IMR-90 (cell line): Measurements from ENCODE around the gene SENP7. TPM values are rescaled to one million over a fixed set of nuclear protein-coding genes. Genes with fewer than 3 reads are reported as not detected.

Experiments
- ATAC-seq: fragments of 200-7000 bp; cut with Tn5 transposase; 2 replicates; pipeline ENCODE4 v1.9.1; 2020; ENCODE audit warnings: low read depth, mild to moderate bottlenecking, moderate library complexity
- BruUV-seq: library from RNA; stranded (reverse); fragments of 400-500 nt; replicated peaks from 2 replicates; lab custom pipeline; 2021; lab: Mats Ljungman, UMichigan
- CTCF ChIA-PET: fragments of 300-600 bp; formaldehyde crosslinking; extraction: SDS; loops from one replicate; lab custom pipeline; 2021; ENCODE audit warnings: antibody characterized with exemption; lab: Yijun Ruan, JAX
- POLR2A ChIA-PET: fragments of 300-600 bp; sonication (Branson Sonifier 250); formaldehyde crosslinking; loops from one replicate; lab custom pipeline; 2022; ENCODE audit warnings: antibody characterized with exemption; ENCODE audit not compliant: unreplicated experiment; lab: Charles Lee
- DNase-seq: peaks from one replicate; pipeline ENCODE4 v3.0.0; 2013
- H2AFZ ChIP-seq: replicated peaks from 2 replicates; pipeline ENCODE3; 2013; ENCODE audit warnings: low read length, mild to moderate bottlenecking; ENCODE audit not compliant: poor library complexity
- H2AK5ac ChIP-seq: 2 replicates; pipeline ENCODE4 v1.6.1; 2013; ENCODE audit warnings: low read depth, low read length, inconsistent platforms
- H2AK9ac ChIP-seq: replicated peaks from 2 replicates; pipeline ENCODE3; 2013; ENCODE audit warnings: mild to moderate bottlenecking, low read depth, low read length, moderate library complexity; ENCODE audit not compliant: poor library complexity
- H2BK120ac ChIP-seq: 2 replicates; pipeline ENCODE4 v1.6.1; 2013; ENCODE audit warnings: low read depth, low read length, inconsistent platforms
- H2BK15ac ChIP-seq: 3 replicates; pipeline ENCODE4 v1.6.1; 2013; ENCODE audit warnings: low read depth, low read length, inconsistent platforms
- H2BK20ac ChIP-seq: 2 replicates; pipeline ENCODE4 v1.6.1; 2013; ENCODE audit warnings: low read depth, mild to moderate bottlenecking, inconsistent platforms, low read length, moderate library complexity
- H2BK5ac ChIP-seq: 2 replicates; pipeline ENCODE4 v1.6.1; 2013; ENCODE audit warnings: mild to moderate bottlenecking, low read depth, low read length, inconsistent platforms; ENCODE audit not compliant: poor library complexity, severe bottlenecking
- H3K14ac ChIP-seq: replicated peaks from 2 replicates; pipeline ENCODE4 v1.6.1; 2013; ENCODE audit warnings: low read depth, low read length, inconsistent platforms
- H3K18ac ChIP-seq: 2 replicates; pipeline ENCODE4 v1.6.1; 2013; ENCODE audit warnings: low read depth, low read length, control low read depth
- H3K23ac ChIP-seq: 2 replicates; pipeline ENCODE4 v1.6.1; 2013; ENCODE audit warnings: low read depth, low read length, inconsistent platforms
- H3K27ac ChIP-seq: 2 replicates; pipeline ENCODE4 v1.5.1; 2013; ENCODE audit warnings: mild to moderate bottlenecking, control low read depth, low read length; ENCODE audit not compliant: insufficient read depth
- H3K27me3 ChIP-seq: 2 replicates; pipeline ENCODE4 v1.6.1; 2013; ENCODE audit warnings: low read length; ENCODE audit not compliant: control insufficient read depth, insufficient read depth
- H3K36me3 ChIP-seq: 2 replicates; pipeline ENCODE4 v1.6.1; 2013; ENCODE audit warnings: low read length, mixed read lengths; ENCODE audit not compliant: control insufficient read depth, insufficient read depth
- H3K4ac ChIP-seq: 2 replicates; pipeline ENCODE4 v1.6.1; 2013; ENCODE audit warnings: low read depth, low read length, inconsistent platforms
- H3K4me1 ChIP-seq: 2 replicates; pipeline ENCODE4 v1.6.1; 2013; ENCODE audit warnings: low read length, mixed read lengths; ENCODE audit not compliant: control insufficient read depth, insufficient read depth
- H3K4me2 ChIP-seq: 2 replicates; pipeline ENCODE4 v1.6.1; 2013; ENCODE audit warnings: low read depth, mild to moderate bottlenecking, control low read depth, low read length, moderate library complexity
- H3K4me3 ChIP-seq: 2 replicates; pipeline ENCODE4 v1.5.1; 2013; ENCODE audit warnings: low read depth, mild to moderate bottlenecking, control low read depth, low read length, moderate library complexity; ENCODE audit not compliant: insufficient read depth
- H3K56ac ChIP-seq: 2 replicates; pipeline ENCODE4 v1.6.1; 2013; ENCODE audit warnings: low read length, inconsistent platforms; ENCODE audit not compliant: insufficient read depth; ENCODE audit errors: extremely low read depth
- H3K79me1 ChIP-seq, 2 experiments: 2 replicates each; pipeline ENCODE4 v1.6.1; 2013; ENCODE audit warnings: low read length in 2 of 2, inconsistent platforms in 1 of 2, low read depth in 1 of 2
- H3K9ac ChIP-seq: 2 replicates; pipeline ENCODE4 v1.6.1; 2013; ENCODE audit warnings: low read depth, low read length, control low read depth
- H3K9me1 ChIP-seq: 2 replicates; pipeline ENCODE4 v1.6.1; 2013; ENCODE audit warnings: low read length, inconsistent platforms; ENCODE audit not compliant: insufficient read depth
- H3K9me3 ChIP-seq: 2 replicates; pipeline ENCODE4 v1.6.1; 2013; ENCODE audit warnings: low read length; ENCODE audit not compliant: control insufficient read depth, insufficient read depth
- H4K20me1 ChIP-seq: 2 replicates; pipeline ENCODE4 v1.6.1; 2013; ENCODE audit warnings: low read length, inconsistent platforms; ENCODE audit not compliant: insufficient read depth
- H4K5ac ChIP-seq: 2 replicates; pipeline ENCODE4 v1.6.1; 2013; ENCODE audit warnings: mild to moderate bottlenecking, low read depth, low read length, control low read depth
- H4K8ac ChIP-seq, 2 experiments: 2 replicates each; pipeline ENCODE4 v1.6.1; 2013; ENCODE audit warnings: low read depth in 2 of 2, low read length in 2 of 2, control low read depth in 1 of 2, inconsistent platforms in 1 of 2
- H4K91ac ChIP-seq: 2 replicates; pipeline ENCODE4 v1.6.1; 2013; ENCODE audit warnings: low read depth, low read length, inconsistent platforms; ENCODE audit not compliant: insufficient read depth
- CEBPB ChIP-seq: IDR thresholded peaks from 2 replicates; pipeline ENCODE4 v1.6.1; 2012; ENCODE audit warnings: low read depth, low read length, improper control_type of control experiment
- ELK1 ChIP-seq: fragments of 150-350 bp; IDR thresholded peaks from 2 replicates; pipeline ENCODE4 v1.6.1; 2016; ENCODE audit warnings: low read depth, mild to moderate bottlenecking, low read length, moderate library complexity, borderline replicate concordance
- FOS ChIP-seq: fragments of 150-350 bp; IDR thresholded peaks from 2 replicates; pipeline ENCODE4 v1.6.1; 2016; ENCODE audit warnings: low read depth, low read length
- MAZ ChIP-seq: IDR thresholded peaks from 2 replicates; pipeline ENCODE4 v1.6.1; 2012; ENCODE audit warnings: low read depth, mild to moderate bottlenecking, low read length, improper control_type of control experiment, moderate library complexity, borderline replicate concordance
- NFE2L2 ChIP-seq: fragments of 150-350 bp; IDR thresholded peaks from 2 replicates; pipeline ENCODE4 v1.6.1; 2016; ENCODE audit warnings: low read depth, mild to moderate bottlenecking, low read length
- USF2 ChIP-seq: fragments of 150-350 bp; IDR thresholded peaks from 2 replicates; pipeline ENCODE4 v1.6.1; 2017; ENCODE audit warnings: mild to moderate bottlenecking, antibody characterized with exemption, low read length, low read depth
- dilution Hi-C: fragments of 300-500 bp; cut with HindIII; formaldehyde crosslinking; loops from one replicate; pipeline ENCODE4 v1.14.3; 2018; ENCODE audit warnings: low sequenced_read_pairs; ENCODE audit not compliant: unreplicated experiment
- in situ Hi-C: fragments of 300-500 bp; cut with MboI; formaldehyde crosslinking; loops from 3 replicates; pipeline ENCODE4 v1.14.3; 2019; ENCODE audit warnings: low sequenced_read_pairs, inconsistent platforms, mixed read lengths
- intact Hi-C: fragments of 100-400 bp; cut with micrococcal nuclease; formaldehyde crosslinking; loops from 2 replicates; pipeline ENCODE4 v1.10.0; 2022
- polyA plus RNA-seq, 3 experiments: library from polyadenylated mRNA; depleted of rRNA; stranded (reverse); fragments of >200 nt; gene quantifications; 2 replicates each; pipeline ENCODE4 v1.2.3, GENCODE V29; 2012; ENCODE audit warnings: low replicate concordance in 1 of 3
- total RNA-seq: library from RNA; depleted of rRNA; stranded (reverse); fragments of >200 nt; gene quantifications from 2 replicates; pipeline ENCODE4 v1.2.3, GENCODE V29; 2012

SENP7 gene
- total and polyA plus RNA-seq, 2 of the 4 experiments (the other 2 are of a cell fraction) = 5.5 to 8.4 TPM

DNA sequence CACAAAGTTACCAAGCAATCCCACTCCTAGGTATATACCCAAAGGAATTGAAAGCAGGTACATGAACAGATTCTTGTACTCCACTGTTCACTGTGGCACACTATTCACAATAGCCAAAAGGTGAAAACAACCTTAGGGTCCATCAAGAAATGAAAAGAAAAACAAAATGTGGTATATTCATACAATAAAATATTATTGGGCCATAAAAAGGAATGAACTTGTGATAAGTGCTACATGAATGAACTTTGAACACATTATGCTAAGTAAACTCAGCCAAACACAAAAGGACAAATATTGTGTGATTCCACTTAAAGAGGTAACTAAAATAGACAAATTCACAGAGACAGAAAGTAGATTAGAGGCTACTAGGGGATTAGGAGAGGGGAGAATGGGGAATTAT lies 137.4 kb downstream of the SENP7 start:
- Histone ChIP-seq H3K23ac (no peak overlapping the region), H4K20me1 (no peaks in the 10 kb centered on the region), H4K5ac (no peak overlapping the region), H3K18ac (no peak overlapping the region), H3K9me1 (no peaks in the 10 kb centered on the region), H3K9ac (no peak overlapping the region), H3K4me3 (no peak overlapping the region), H3K4me2 (no peak overlapping the region), H2BK120ac (no peak overlapping the region), H2BK20ac (no peak overlapping the region), H2AK9ac (no peak overlapping the region), H2BK5ac (no peak overlapping the region), H4K91ac (no peak overlapping the region), H3K79me1 (peaks cover 5 to 7% of the 10 kb centered on the region in 2 experiments; a peak in 3 of 4 replicates), H3K27ac (no peak overlapping the region), H2AFZ (no peak overlapping the region), H2BK15ac (no peak overlapping the region), H3K4me1 (peaks cover 3% of the 10 kb centered on the region; the same call in 1 of the 2 replicates), H3K27me3 (no peaks in the 10 kb centered on the region), H3K9me3 (no peaks in the 10 kb centered on the region), H3K56ac (no peak overlapping the region), H3K4ac (no peak overlapping the region), H3K36me3 (no peaks in the 10 kb centered on the region), H4K8ac (no peak overlapping the region), H3K14ac (no peak overlapping the region), H2AK5ac (no peak overlapping the region)
- in situ Hi-C loops = no loop called here
- dilution Hi-C loops = no loop called here
- BruUV-seq = no TSS peak
- TF ChIP-seq FOS (no peak), CEBPB (no peak), USF2 (no peak), MAZ (no peak), ELK1 (no peak), NFE2L2 (no peak)
- ATAC-seq = no peak
- ChIA-PET CTCF (interaction anchor here (0.7 kb wide), 1 partner anchor 186 kb away, joined by 4 read pairs; the partner anchor contains the start of gene TRMT10C), POLR2A (no interaction called here)
- no peak for DNase-seq
- intact Hi-C loops = no loop called here
